T-helper 1 cell treated with Interleukin-12 subunit alpha and Interleukin-12 subunit beta and Interleukin-4 antibody, amounts not matched to agents 30 μg/mL and 1 μg/mL, for 36 hours (primary cell): ENCODE results near the gene SLC17A1.

Experiments
- H3K27ac Mint-ChIP-seq: one replicate; pipeline ENCODE4 v1.8.0; 2021; ENCODE audit warnings: mild to moderate bottlenecking, mixed read lengths
- H3K27me3 Mint-ChIP-seq: one replicate; pipeline ENCODE4 v1.8.0; 2021; ENCODE audit warnings: low read depth, mixed read lengths
- H3K36me3 Mint-ChIP-seq: one replicate; pipeline ENCODE4 v1.8.0; 2021; ENCODE audit warnings: low read depth, mixed read lengths
- H3K4me1 Mint-ChIP-seq: one replicate; pipeline ENCODE4 v1.8.0; 2021; ENCODE audit warnings: low read depth, mixed read lengths
- H3K4me3 Mint-ChIP-seq: one replicate; pipeline ENCODE4 v1.8.0; 2021; ENCODE audit warnings: mild to moderate bottlenecking, moderate library complexity, mixed read lengths
- H3K9me3 Mint-ChIP-seq: one replicate; pipeline ENCODE4 v1.8.0; 2021; ENCODE audit warnings: mixed read lengths

Gene SLC17A1

GRCh38 chr6:25831532-25832306 is at the start of gene SLC17A1:
Gene SLC17A1 (minus strand): TSS chr6:25832052. CDS start chr6:25830557, 1,495 bp downstream.
- no peak within 1 kb of the TSS for H3K27ac Mint-ChIP-seq
- H3K9me3 Mint-ChIP-seq = no peaks in the 10 kb centered on the region
- peaks cover 9% of the 10 kb centered on the region for H3K27me3 Mint-ChIP-seq
- no peaks in the 10 kb centered on the region for H3K36me3 Mint-ChIP-seq
- H3K4me3 Mint-ChIP-seq = no peak within 1 kb of the TSS
- peaks cover 8% of the 10 kb centered on the region for H3K4me1 Mint-ChIP-seq

- Mint-ChIP-seq H3K27ac (no peak overlapping the region), H3K4me3 (no peak overlapping the region), H3K36me3 (no peaks in the 10 kb centered on the region), H3K9me3 (no peaks in the 10 kb centered on the region), H3K4me1 (peaks cover 15% of the 10 kb centered on the region), H3K27me3 (no peaks in the 10 kb centered on the region)
These were observed 48.7 kb upstream of the SLC17A1 start for GRCh38 chr6:25880601-25881000.

- Mint-ChIP-seq H3K4me3 (no peak overlapping the region), H3K4me1 (peaks cover 25% of the 10 kb centered on the region), H3K27me3 (no peaks in the 10 kb centered on the region), H3K27ac (no peak overlapping the region), H3K36me3 (no peaks in the 10 kb centered on the region), H3K9me3 (no peaks in the 10 kb centered on the region)
These were observed 47.0 kb upstream of the SLC17A1 start for GRCh38 chr6:25878721-25879322.

GRCh38 chr6:25875926-25876602 is 44.2 kb upstream of the SLC17A1 start:
- no peak overlapping the region for H3K4me3 Mint-ChIP-seq
- no peaks in the 10 kb centered on the region for H3K27me3 Mint-ChIP-seq
- H3K27ac Mint-ChIP-seq = no peak overlapping the region
- H3K36me3 Mint-ChIP-seq = no peaks in the 10 kb centered on the region
- H3K9me3 Mint-ChIP-seq = no peaks in the 10 kb centered on the region
- H3K4me1 Mint-ChIP-seq = peaks cover 28% of the 10 kb centered on the region

GRCh38 chr6:25875563-25875905 is 43.7 kb upstream of the SLC17A1 start:
- Mint-ChIP-seq H3K36me3 (no peaks in the 10 kb centered on the region), H3K27me3 (no peaks in the 10 kb centered on the region), H3K4me1 (peaks cover 28% of the 10 kb centered on the region), H3K9me3 (no peaks in the 10 kb centered on the region), H3K27ac (no peak overlapping the region), H3K4me3 (no peak overlapping the region)

- Mint-ChIP-seq H3K36me3 (no peaks in the 10 kb centered on the region), H3K27me3 (no peaks in the 10 kb centered on the region), H3K4me1 (peaks cover 28% of the 10 kb centered on the region), H3K27ac (peak overlapping the region; percentile 57), H3K9me3 (no peaks in the 10 kb centered on the region), H3K4me3 (peak overlapping the region; percentile 63)
These were observed 43.1 kb upstream of the SLC17A1 start for GRCh38 chr6:25874822-25875562.

- H3K36me3 Mint-ChIP-seq = no peaks in the 10 kb centered on the region
- no peaks in the 10 kb centered on the region for H3K27me3 Mint-ChIP-seq
- peak within 1 kb of the TSS; percentile 57 for H3K27ac Mint-ChIP-seq
- no peaks in the 10 kb centered on the region for H3K9me3 Mint-ChIP-seq
- peaks cover 28% of the 10 kb centered on the region for H3K4me1 Mint-ChIP-seq
- peak within 1 kb of the TSS; percentile 63 for H3K4me3 Mint-ChIP-seq
These were observed 42.3 kb upstream of the SLC17A1 start, which contains the start of gene SLC17A3 for GRCh38 chr6:25874118-25874517. Gene SLC17A3 (minus strand): TSS chr6:25874243. CDS start chr6:25868387, 5,856 bp downstream.

GRCh38 chr6:25872814-25873213 is 41.0 kb upstream of the SLC17A1 start:
- H3K9me3 Mint-ChIP-seq = no peaks in the 10 kb centered on the region
- H3K27me3 Mint-ChIP-seq = no peaks in the 10 kb centered on the region
- H3K4me1 Mint-ChIP-seq = peaks cover 28% of the 10 kb centered on the region
- H3K36me3 Mint-ChIP-seq = no peaks in the 10 kb centered on the region
- no peak overlapping the region for H3K4me3 Mint-ChIP-seq
- no peak overlapping the region for H3K27ac Mint-ChIP-seq

GRCh38 chr6:25869840-25870239 is 38.0 kb upstream of the SLC17A1 start:
- H3K4me1 Mint-ChIP-seq = peaks cover 35% of the 10 kb centered on the region
- no peak overlapping the region for H3K4me3 Mint-ChIP-seq

GRCh38 chr6:25868436-25869183 is 36.8 kb upstream of the SLC17A1 start:
- Mint-ChIP-seq H3K4me1 (peaks cover 35% of the 10 kb centered on the region), H3K27me3 (no peaks in the 10 kb centered on the region), H3K27ac (no peak overlapping the region), H3K9me3 (peaks cover 17% of the 10 kb centered on the region), H3K4me3 (no peak overlapping the region), H3K36me3 (peaks cover 12% of the 10 kb centered on the region)

More at GRCh38 chr6:25869840-25870239, 38.0 kb upstream of the SLC17A1 start:
- Mint-ChIP-seq H3K27me3 (no peaks in the 10 kb centered on the region), H3K27ac (no peak overlapping the region), H3K36me3 (peaks cover 3% of the 10 kb centered on the region), H3K9me3 (peaks cover 5% of the 10 kb centered on the region)

- peaks cover 18% of the 10 kb centered on the region for H3K9me3 Mint-ChIP-seq
- no peaks in the 10 kb centered on the region for H3K27me3 Mint-ChIP-seq
- peak overlapping the region; percentile 35 for H3K4me3 Mint-ChIP-seq
- peaks cover 12% of the 10 kb centered on the region for H3K36me3 Mint-ChIP-seq
- H3K4me1 Mint-ChIP-seq = peaks cover 24% of the 10 kb centered on the region
- peak overlapping the region; percentile 67 for H3K27ac Mint-ChIP-seq
These were observed 34.2 kb upstream of the SLC17A1 start for GRCh38 chr6:25866011-25866410.

- H3K4me3 Mint-ChIP-seq = no peak overlapping the region
- peaks cover 29% of the 10 kb centered on the region for H3K4me1 Mint-ChIP-seq
- H3K36me3 Mint-ChIP-seq = peaks cover 12% of the 10 kb centered on the region
- no peak overlapping the region for H3K27ac Mint-ChIP-seq
- peaks cover 18% of the 10 kb centered on the region for H3K9me3 Mint-ChIP-seq
- H3K27me3 Mint-ChIP-seq = peaks cover 4% of the 10 kb centered on the region
These were observed 31.5 kb upstream of the SLC17A1 start for GRCh38 chr6:25863360-25863759.

- H3K4me1 Mint-ChIP-seq = peaks cover 35% of the 10 kb centered on the region
- H3K27me3 Mint-ChIP-seq = peaks cover 4% of the 10 kb centered on the region
- H3K36me3 Mint-ChIP-seq = peaks cover 11% of the 10 kb centered on the region
- peaks cover 18% of the 10 kb centered on the region for H3K9me3 Mint-ChIP-seq
- no peak overlapping the region for H3K27ac Mint-ChIP-seq
- H3K4me3 Mint-ChIP-seq = no peak overlapping the region
These were observed 30.3 kb upstream of the SLC17A1 start for GRCh38 chr6:25862199-25862598.

GRCh38 chr6:25852756-25853155 is 20.9 kb upstream of the SLC17A1 start:
- Mint-ChIP-seq H3K4me1 (peaks cover 11% of the 10 kb centered on the region), H3K27me3 (peaks cover 3% of the 10 kb centered on the region), H3K36me3 (no peaks in the 10 kb centered on the region), H3K4me3 (no peak overlapping the region), H3K9me3 (no peaks in the 10 kb centered on the region), H3K27ac (no peak overlapping the region)
